Peyer's patch (tissue), 4 donors: ENCODE results near the gene ID4. TPM values are rescaled to one million over a fixed set of nuclear protein-coding genes. Genes with fewer than 3 reads are reported as not detected.
A peak's percentile ranks its signal among the peaks of the same experiment; 100 is the strongest.

ENCODE experiments used
- DNase-seq, 3 donors: peaks; one replicate each; pipeline ENCODE4 v3.0.0-alpha.2; 2017 to 2019
- H3K27ac ChIP-seq, 4 donors: fragments of 200-600 bp; sonication (generic); one replicate each; pipeline ENCODE4 v1.5.1; 2016 to 2019
- H3K27me3 ChIP-seq, 2 donors: fragments of 200-600 bp; sonication (generic); one replicate each; pipeline ENCODE4 v1.5.1; 2019
- H3K36me3 ChIP-seq, 3 donors: fragments of 200-600 bp; sonication (generic); one replicate each; pipeline ENCODE4 v1.5.1; 2016 to 2019
- H3K4me1 ChIP-seq, 4 donors: fragments of 200-600 bp; sonication (generic); one replicate each; pipeline ENCODE4 v1.5.1; 2016 to 2019
- H3K4me3 ChIP-seq, 4 donors: fragments of 200-600 bp; sonication (generic); 1 replicate in 3 of 4; 2 replicates in 1 of 4; pipeline ENCODE4 v1.5.1; 2016 to 2019; ENCODE audit warnings: mild to moderate bottlenecking in 1 of 4
- H3K9me3 ChIP-seq, 4 donors: fragments of 200-600 bp; sonication (generic); one replicate each; pipeline ENCODE4 v1.5.1; 2016 to 2019; ENCODE audit warnings: mild to moderate bottlenecking in 1 of 4
- POLR2A ChIP-seq, 2 donors: fragments of 450-650 bp; IDR thresholded peaks; one replicate each; pipeline ENCODE4 v1.5.1; 2017; ENCODE audit warnings: antibody characterized with exemption in 2 of 2, mild to moderate bottlenecking in 2 of 2, moderate library complexity in 2 of 2
- total RNA-seq, 4 donors: library from RNA; depleted of rRNA; stranded (reverse); fragments of >200 nt; gene quantifications; one replicate each; pipeline ENCODE4 v1.1.0, GENCODE V29; 2016
- TF ChIP-seq, protein P1 (sequence below), 6 experiments: fragments of 450-650 bp in 4 of 6; fragments of 200-600 bp in 2 of 6; sonication (generic) in 1 of 6; IDR thresholded peaks; one replicate each; pipeline ENCODE4 v1.5.1; 2017 to 2019; ENCODE audit warnings: antibody characterized with exemption in 6 of 6, mild to moderate bottlenecking in 3 of 6, moderate library complexity in 1 of 6

The ID4 gene, protein sequence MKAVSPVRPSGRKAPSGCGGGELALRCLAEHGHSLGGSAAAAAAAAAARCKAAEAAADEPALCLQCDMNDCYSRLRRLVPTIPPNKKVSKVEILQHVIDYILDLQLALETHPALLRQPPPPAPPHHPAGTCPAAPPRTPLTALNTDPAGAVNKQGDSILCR
- 10 to 100 TPM in 1 of 4 donors, 1 to 10 TPM in 3; 2.8 to 12.3 (median 8.4) TPM for total RNA-seq

DNA sequence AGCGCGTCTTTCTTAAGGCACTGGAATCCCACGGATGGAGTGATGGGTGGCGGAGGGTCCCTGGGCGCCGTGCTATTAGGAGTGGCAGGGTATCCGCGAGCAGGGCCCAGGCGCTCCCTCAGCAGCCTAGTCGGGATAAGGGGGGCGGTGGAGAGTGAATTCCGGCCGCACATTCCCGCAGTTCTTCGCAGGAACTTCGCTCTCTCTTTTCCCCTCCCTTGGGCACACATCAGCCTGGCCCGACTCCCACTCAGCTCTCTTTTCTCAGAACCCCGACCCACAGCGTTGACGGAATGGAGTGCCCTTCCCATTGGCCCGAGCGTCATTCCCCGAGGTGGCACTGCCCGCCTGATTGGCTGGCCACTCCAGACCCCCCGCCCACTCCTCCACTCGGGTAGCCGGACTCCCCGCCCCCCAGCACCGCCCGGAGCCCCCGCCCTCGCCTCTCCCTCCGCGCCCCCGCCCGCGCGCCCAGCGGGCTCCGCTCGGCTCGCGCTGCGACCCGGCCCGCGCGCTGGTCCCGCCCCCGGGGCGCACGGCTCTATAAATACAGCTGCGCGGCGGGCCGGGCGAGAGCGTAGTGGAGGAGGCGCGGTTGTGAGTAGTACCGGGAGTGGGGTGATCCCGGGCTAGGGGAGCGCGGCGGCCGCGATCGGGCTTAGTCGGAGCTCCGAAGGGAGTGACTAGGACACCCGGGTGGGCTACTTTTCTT is at the start of gene ID4:
TSS of gene ID4 (plus strand) at position 572 of the 712 bp plus-strand sequence. CDS start 385 bp downstream, outside the sequence.
- DNase-seq, result peak; percentile 28 to 91 (median 89)
- Histone ChIP-seq H3K36me3 (no peaks in the 10 kb centered on the region), H3K27ac (peak within 1 kb of the TSS; percentile 67 to 88 (median 83)), H3K9me3 (peaks cover 0 to 4% (median 0%) of the 10 kb centered on the region in 4 donors), H3K4me3 (peak within 1 kb of the TSS; percentile 42 to 70 (median 58)), H3K27me3 (no peaks in the 10 kb centered on the region), H3K4me1 (no peaks in the 10 kb centered on the region)
- TF ChIP-seq, protein P1, sequence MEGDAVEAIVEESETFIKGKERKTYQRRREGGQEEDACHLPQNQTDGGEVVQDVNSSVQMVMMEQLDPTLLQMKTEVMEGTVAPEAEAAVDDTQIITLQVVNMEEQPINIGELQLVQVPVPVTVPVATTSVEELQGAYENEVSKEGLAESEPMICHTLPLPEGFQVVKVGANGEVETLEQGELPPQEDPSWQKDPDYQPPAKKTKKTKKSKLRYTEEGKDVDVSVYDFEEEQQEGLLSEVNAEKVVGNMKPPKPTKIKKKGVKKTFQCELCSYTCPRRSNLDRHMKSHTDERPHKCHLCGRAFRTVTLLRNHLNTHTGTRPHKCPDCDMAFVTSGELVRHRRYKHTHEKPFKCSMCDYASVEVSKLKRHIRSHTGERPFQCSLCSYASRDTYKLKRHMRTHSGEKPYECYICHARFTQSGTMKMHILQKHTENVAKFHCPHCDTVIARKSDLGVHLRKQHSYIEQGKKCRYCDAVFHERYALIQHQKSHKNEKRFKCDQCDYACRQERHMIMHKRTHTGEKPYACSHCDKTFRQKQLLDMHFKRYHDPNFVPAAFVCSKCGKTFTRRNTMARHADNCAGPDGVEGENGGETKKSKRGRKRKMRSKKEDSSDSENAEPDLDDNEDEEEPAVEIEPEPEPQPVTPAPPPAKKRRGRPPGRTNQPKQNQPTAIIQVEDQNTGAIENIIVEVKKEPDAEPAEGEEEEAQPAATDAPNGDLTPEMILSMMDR (IDR thresholded peaks at IDR 0.05), result no peak
- TF ChIP-seq POLR2A (IDR thresholded peaks at IDR 0.05), result peak; percentile 92 to 95

DNA sequence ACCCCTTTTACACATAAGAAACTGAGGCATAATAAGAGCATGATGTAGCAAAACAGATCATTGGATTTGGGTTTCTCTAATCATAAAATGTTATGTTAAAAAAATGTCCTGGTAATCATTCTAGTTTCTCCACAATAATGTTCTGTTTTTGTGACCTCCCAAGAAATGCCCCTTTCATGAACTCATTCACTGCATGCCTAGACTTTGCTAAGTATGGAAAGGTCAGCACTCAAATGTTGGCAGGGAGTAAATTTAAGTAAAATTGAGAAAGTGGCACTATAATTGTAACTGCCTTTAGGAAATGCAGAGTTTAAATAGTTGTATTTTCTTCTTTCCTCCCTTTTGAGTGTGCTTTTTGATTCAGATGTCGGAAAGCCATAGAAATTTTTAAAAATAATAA is 48.5 kb upstream of the ID4 start:
- DNase-seq, result no peak
- Histone ChIP-seq H3K27me3 (no peaks in the 10 kb centered on the region), H3K27ac (no peak overlapping the region), H3K36me3 (no peaks in the 10 kb centered on the region), H3K4me1 (no peaks in the 10 kb centered on the region), H3K9me3 (no peaks in the 10 kb centered on the region), H3K4me3 (no peak overlapping the region)
- no peak for TF ChIP-seq POLR2A (IDR thresholded peaks at IDR 0.05)
- TF ChIP-seq, protein P1 (IDR thresholded peaks at IDR 0.05), result no peak

DNA sequence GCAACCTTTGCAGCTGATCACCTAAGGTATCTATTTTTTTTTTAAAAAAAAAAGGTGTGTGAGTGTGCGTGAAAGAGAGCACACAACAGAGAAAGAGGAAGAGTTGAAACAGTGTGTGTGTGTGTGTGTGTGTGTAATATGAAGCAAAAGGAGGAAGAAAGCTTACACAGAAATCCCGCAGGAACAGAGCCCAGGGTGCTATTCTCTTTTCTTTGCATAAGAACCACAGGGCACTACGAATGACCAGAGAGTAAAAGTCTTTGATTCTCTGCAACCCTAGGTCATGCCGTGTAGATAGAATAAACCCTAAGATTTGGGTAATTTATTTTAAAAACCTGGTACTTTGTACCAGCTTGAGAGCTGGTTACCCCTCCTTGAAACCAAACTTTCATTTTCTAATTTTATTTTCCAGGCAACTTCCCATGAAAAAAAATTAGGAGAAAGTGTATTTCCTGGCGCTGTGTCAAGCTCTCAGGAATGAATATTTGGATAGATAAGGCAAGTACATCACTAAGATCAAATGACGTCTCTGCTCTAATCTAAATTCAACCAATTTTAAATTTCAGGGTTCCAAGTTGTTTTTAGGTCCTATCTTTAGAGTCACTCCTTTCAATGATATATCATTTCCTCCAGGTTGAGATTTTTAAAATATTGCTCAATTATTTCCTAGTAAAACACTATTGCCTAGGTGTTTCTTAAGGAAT is 47.9 kb upstream of the ID4 start:
- no peaks in the 10 kb centered on the region for H3K36me3 ChIP-seq
- H3K4me3 ChIP-seq, result no peak overlapping the region
- no peak for DNase-seq
- no peaks in the 10 kb centered on the region for H3K9me3 ChIP-seq
- TF ChIP-seq, protein P1 (IDR thresholded peaks at IDR 0.05), result no peak
- no peak for TF ChIP-seq POLR2A (IDR thresholded peaks at IDR 0.05)
- H3K4me1 ChIP-seq, result no peaks in the 10 kb centered on the region
- no peaks in the 10 kb centered on the region for H3K27me3 ChIP-seq
- no peak overlapping the region for H3K27ac ChIP-seq

DNA sequence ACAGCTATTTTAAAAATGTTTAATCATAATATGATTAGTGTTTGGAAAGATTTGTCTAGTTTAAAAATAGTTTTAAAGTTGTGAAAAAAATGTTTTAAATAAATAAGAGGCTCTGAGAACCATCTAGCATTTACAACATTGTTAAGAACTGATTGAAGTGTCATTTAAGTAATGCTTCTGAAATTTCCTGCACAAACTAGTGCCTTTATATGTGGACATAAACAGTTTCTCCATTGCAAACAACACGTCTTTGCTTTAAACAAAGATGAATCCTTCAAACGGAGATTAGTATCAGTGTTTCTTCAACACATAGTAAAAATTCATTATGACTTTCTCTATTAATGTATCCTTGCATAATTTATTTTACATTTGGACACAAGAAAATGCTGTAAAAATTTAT is 45.9 kb upstream of the ID4 start:
- Histone ChIP-seq H3K27me3 (no peaks in the 10 kb centered on the region), H3K27ac (no peak overlapping the region)

DNA sequence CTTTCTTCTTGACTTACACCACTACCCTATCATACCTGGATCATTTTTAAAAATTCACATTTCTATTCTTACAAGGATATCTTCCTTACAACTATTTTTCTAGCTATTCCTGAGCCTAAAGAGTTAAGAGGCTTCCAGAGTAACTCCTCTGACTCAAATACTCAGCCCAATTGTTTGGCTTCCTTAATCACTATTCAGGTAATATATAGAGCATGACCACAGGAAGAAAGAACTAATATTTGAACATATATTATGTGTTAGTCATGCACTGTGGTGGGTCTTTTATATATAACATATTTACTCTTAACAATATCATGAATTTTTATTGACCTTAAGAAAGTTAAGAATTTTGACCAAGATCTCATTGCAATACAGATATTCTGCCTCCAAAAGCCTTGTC is 42.0 kb upstream of the ID4 start:
- no peaks in the 10 kb centered on the region for H3K9me3 ChIP-seq
- no peak for DNase-seq
- H3K4me3 ChIP-seq, result no peak overlapping the region
- no peaks in the 10 kb centered on the region for H3K4me1 ChIP-seq
- no peak overlapping the region for H3K27ac ChIP-seq
- H3K36me3 ChIP-seq, result no peaks in the 10 kb centered on the region
- TF ChIP-seq POLR2A (IDR thresholded peaks at IDR 0.05), result no peak
- TF ChIP-seq, protein P1 (IDR thresholded peaks at IDR 0.05), result no peak
- H3K27me3 ChIP-seq, result no peaks in the 10 kb centered on the region

More for the DNA sequence above, 45.9 kb upstream of the ID4 start:
- Histone ChIP-seq H3K4me3 (no peak overlapping the region), H3K4me1 (no peaks in the 10 kb centered on the region), H3K36me3 (no peaks in the 10 kb centered on the region), H3K9me3 (no peaks in the 10 kb centered on the region)
- DNase-seq, result no peak
- TF ChIP-seq, protein P1 (IDR thresholded peaks at IDR 0.05), result no peak
- no peak for TF ChIP-seq POLR2A (IDR thresholded peaks at IDR 0.05)
